ENCODE measurements around the gene ASIC2. TPM values are rescaled to one million over a fixed set of nuclear protein-coding genes. Genes with fewer than 3 reads are reported as not detected.

Gene ASIC2
- total and polyA plus RNA-seq, 2 donors (not counting 3 experiments of a cell fraction or from before 2014, with no cell fraction given): not detected

GRCh38 chr17:33234930-33235685 is 58.0 kb downstream of the ASIC2 start:
- Histone ChIP-seq H3K9me1 (replicated peaks; ENCODE audit: control insufficient read depth, extremely low read depth, insufficient read depth, low read length) (no peaks in the 10 kb centered on the region), H3K27ac (ENCODE audit: insufficient read depth, low read depth, low read length) (no peak overlapping the region), H2AFZ (ENCODE audit: low read depth, low read length) (no peak overlapping the region), H4K20me1 (replicated peaks; ENCODE audit: control insufficient read depth, extremely low read depth, insufficient read depth, low read length) (no peaks in the 10 kb centered on the region), H3K4me1 (ENCODE audit: control insufficient read depth, extremely low read depth, insufficient read depth, low read length) (no peaks in the 10 kb centered on the region), H3K36me3 (ENCODE audit: control insufficient read depth in 2 of 2, extremely low read depth in 1 of 2, insufficient read depth in 2 of 2, low read length in 2 of 2) (no peaks in the 10 kb centered on the region), H3K4me3 (replicated peaks in 1 of 3; ENCODE audit: insufficient read depth in 1 of 3, low read depth in 1 of 3, low read length in 3 of 3) (no peak overlapping the region), H3K27me3 (ENCODE audit: control insufficient read depth in 2 of 2, insufficient read depth in 2 of 2, low read length in 2 of 2) (no peaks in the 10 kb centered on the region), H3K4me2 (ENCODE audit: insufficient read depth, low read length) (no peak overlapping the region), H3K9me3 (replicated peaks; ENCODE audit: control insufficient read depth, insufficient read depth, low read length) (no peaks in the 10 kb centered on the region), H3K79me2 (ENCODE audit: control insufficient read depth, insufficient read depth, low read length) (no peaks in the 10 kb centered on the region), H3K9ac (replicated peaks; ENCODE audit: extremely low read depth, insufficient read depth, low read length) (no peak overlapping the region)
- dilution Hi-C loops (cut with MboI; ENCODE audit: extremely low pct_ligation_motif_present, low sequenced_read_pairs): no loop called here
- no TSS peak for BruUV-seq (replicated peaks)
- peak; percentile 53 for DNase-seq (ENCODE audit: low read depth, low spot score)
- peak; percentile 73 for FAIRE-seq
- ChIA-PET POLR2A (no interaction called here), CTCF (interaction anchor here (0.7 to 1.3 kb wide), 2 partner anchors 10 to 237 kb away, joined by 3 read pairs; no protein-coding TSS in a partner anchor)
- no peak for TF ChIP-seq GATA2 (IDR thresholded peaks at IDR 0.05; ENCODE audit: insufficient read depth, insufficient read length, low read depth, low read length)
- peak; percentile 59 for TF ChIP-seq FOS (IDR thresholded peaks at IDR 0.05; ENCODE audit: borderline replicate concordance, insufficient read depth, low read length)
- TF ChIP-seq JUN (IDR thresholded peaks at IDR 0.05; ENCODE audit: borderline replicate concordance, insufficient read depth, insufficient read length, low read depth): peak; percentile 8
- no peak for TF ChIP-seq POLR2A (IDR thresholded peaks at IDR 0.05; ENCODE audit: low read depth, low read length)
- no peak for TF ChIP-seq POLR2AphosphoS5 (IDR thresholded peaks at IDR 0.05; ENCODE audit: insufficient read depth, low read depth, low read length)
- intact Hi-C loops (cut with micrococcal nuclease): no loop called here

- H3K4me1 ChIP-seq (ENCODE audit: control insufficient read depth, extremely low read depth, insufficient read depth, low read length): peaks cover under 1% of the 10 kb centered on the region
- no peak overlapping the region for H3K27ac ChIP-seq (ENCODE audit: insufficient read depth, low read depth, low read length)
- no peaks in the 10 kb centered on the region for H3K9me3 ChIP-seq (replicated peaks; ENCODE audit: control insufficient read depth, insufficient read depth, low read length)
- no TSS peak for BruUV-seq (replicated peaks)
- H3K4me3 ChIP-seq (replicated peaks in 1 of 3; ENCODE audit: insufficient read depth in 1 of 3, low read depth in 1 of 3, low read length in 3 of 3): no peak overlapping the region
- DNase-seq (ENCODE audit: low read depth, low spot score) (no peak), FAIRE-seq (no peak)
- H3K79me2 ChIP-seq (ENCODE audit: control insufficient read depth, insufficient read depth, low read length): no peaks in the 10 kb centered on the region
- no peak overlapping the region for H3K4me2 ChIP-seq (ENCODE audit: insufficient read depth, low read length)
- ChIA-PET CTCF (no interaction called here), POLR2A (no interaction called here)
- no peaks in the 10 kb centered on the region for H4K20me1 ChIP-seq (replicated peaks; ENCODE audit: control insufficient read depth, extremely low read depth, insufficient read depth, low read length)
- H3K9ac ChIP-seq (replicated peaks; ENCODE audit: extremely low read depth, insufficient read depth, low read length): no peak overlapping the region
- H3K27me3 ChIP-seq (ENCODE audit: control insufficient read depth in 2 of 2, insufficient read depth in 2 of 2, low read length in 2 of 2): no peaks in the 10 kb centered on the region
- H3K36me3 ChIP-seq (ENCODE audit: control insufficient read depth in 2 of 2, extremely low read depth in 1 of 2, insufficient read depth in 2 of 2, low read length in 2 of 2): no peaks in the 10 kb centered on the region
- no peaks in the 10 kb centered on the region for H3K9me1 ChIP-seq (replicated peaks; ENCODE audit: control insufficient read depth, extremely low read depth, insufficient read depth, low read length)
- intact Hi-C loops (cut with micrococcal nuclease): no loop called here
- dilution Hi-C loops (cut with MboI; ENCODE audit: extremely low pct_ligation_motif_present, low sequenced_read_pairs): no loop called here
- no peak overlapping the region for H2AFZ ChIP-seq (ENCODE audit: low read depth, low read length)
- no peak for TF ChIP-seq FOS (IDR thresholded peaks at IDR 0.05; ENCODE audit: borderline replicate concordance, insufficient read depth, low read length)
- no peak for TF ChIP-seq MYC (IDR thresholded peaks at IDR 0.05; ENCODE audit: low read depth, low read length)
- no peak for TF ChIP-seq CTCF (IDR thresholded peaks at IDR 0.05; ENCODE audit: extremely low read depth in 1 of 2, insufficient read depth in 1 of 2, low read depth in 1 of 2, low read length in 2 of 2)
- no peak for TF ChIP-seq MAX (IDR thresholded peaks at IDR 0.05; ENCODE audit: insufficient read depth, insufficient read length)
- TF ChIP-seq JUN (IDR thresholded peaks at IDR 0.05; ENCODE audit: borderline replicate concordance, insufficient read depth, insufficient read length, low read depth): no peak
- TF ChIP-seq EZH2 (IDR thresholded peaks at IDR 0.05; ENCODE audit: borderline replicate concordance, low read depth, low read length, severe bottlenecking): no peak
- TF ChIP-seq POLR2A (IDR thresholded peaks at IDR 0.05; ENCODE audit: low read depth, low read length): no peak
- no peak for TF ChIP-seq GATA2 (IDR thresholded peaks at IDR 0.05; ENCODE audit: insufficient read depth, insufficient read length, low read depth, low read length)
- no peak for TF ChIP-seq POLR2AphosphoS5 (IDR thresholded peaks at IDR 0.05; ENCODE audit: insufficient read depth, low read depth, low read length)
These were observed 58.9 kb downstream of the ASIC2 start for GRCh38 chr17:33234233-33234632.

Measured in endothelial cell of umbilical vein (primary cell).